SW480 (cell line): ENCODE data around the gene VLDLR.
A peak's percentile ranks its signal among the peaks of the same experiment; 100 is the strongest.

Source experiments
- DNase-seq: peaks from one replicate; pipeline ENCODE4 v3.0.0-alpha.2; 2016; ENCODE audit warnings: low spot score

VLDLR gene

DNA sequence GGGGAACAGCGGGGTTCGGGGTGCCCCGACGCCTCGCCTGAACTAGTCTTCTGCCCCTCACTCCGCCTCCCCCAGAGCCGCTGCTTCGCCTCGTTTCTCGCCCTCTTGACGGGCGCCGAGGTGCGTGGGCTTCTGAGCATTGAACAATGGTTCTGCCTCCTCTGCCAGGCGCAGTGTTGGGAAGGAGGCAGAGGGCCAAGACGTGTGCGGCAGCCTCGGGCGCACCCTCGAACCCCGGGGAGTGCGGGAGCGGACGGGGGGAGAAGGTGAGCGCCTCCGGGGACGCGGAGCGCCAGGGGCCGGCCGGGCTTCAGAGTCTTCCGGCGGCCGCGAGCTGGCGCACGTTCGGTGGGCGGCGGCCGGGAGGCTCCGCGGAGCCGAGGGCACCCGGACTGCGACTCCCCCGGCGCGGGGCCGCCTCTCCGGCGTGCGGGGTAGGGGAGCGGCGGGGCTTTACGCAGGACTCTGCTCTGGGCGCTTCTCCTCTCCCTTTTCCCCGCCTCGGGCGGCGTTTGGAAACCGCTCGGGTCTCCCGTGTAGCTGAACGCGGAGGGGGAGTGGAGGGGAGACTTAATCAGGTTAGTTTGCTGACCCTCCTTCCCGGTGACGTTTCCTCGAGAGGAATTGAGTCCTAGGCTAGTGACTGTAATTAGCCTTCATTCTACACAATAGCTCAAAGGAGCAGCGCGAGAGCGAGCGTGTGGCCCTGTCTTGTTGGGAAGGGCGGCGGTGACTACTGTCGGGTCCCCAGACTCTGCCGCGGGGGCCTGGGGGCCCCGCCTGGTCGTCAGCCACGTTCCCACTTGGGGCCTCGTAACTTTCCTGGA is 1.1 kb downstream of the VLDLR start:
- peak; percentile 15 for DNase-seq

- DNase-seq = no peak
Measured at GRCh38 chr9:2623288-2624050, 1.9 kb downstream of the VLDLR start.

DNA sequence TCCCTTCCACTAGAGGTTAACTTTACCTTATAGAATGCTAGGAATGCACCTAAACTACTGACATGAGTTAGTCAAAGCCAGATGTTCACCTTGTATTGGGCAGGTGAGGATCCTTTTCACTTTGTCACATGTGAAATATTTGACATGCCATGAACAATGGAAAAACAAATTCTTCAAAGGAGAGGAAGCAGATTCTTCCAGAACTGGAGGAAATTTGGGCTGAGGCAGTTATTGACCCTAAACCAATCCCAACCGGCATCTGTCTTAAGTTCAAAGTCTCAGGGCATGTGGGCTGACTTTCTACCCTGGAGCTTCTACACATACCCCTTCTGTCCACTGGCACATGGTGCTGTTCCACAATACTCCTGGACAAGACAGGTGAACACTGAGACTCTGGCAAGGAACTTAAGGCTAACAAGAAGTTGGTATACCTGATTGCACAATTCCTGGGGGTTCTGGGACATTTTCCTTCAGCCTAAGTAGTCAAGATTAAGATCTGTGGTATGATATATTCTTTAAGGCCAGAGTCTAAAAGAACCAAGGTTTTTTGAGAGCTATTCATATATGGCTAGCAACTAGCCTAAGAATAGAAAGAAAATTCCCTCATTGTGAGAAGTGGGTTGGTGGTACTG is 2.6 kb downstream of the VLDLR start:
- DNase-seq = no peak

DNA sequence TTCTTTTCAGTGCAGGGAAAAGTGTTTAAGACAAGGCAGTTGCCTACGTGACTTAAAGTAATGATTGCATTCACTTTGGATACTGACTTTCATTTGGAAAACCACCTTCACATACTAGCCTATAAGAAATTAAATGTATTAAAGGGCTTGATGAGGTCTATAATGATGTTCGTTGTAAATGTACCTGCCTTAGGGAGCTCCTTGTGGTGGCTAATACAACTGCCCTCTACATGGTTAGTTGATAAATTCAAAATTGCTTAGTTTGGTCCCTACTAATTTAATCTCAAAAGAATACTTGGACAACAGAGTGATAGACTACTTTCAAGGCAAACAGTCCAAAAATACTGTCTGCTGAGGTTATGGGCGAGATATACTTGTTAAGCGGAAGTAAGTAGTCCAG is 3.8 kb downstream of the VLDLR start:
- DNase-seq = no peak

GRCh38 chr9:2628919-2629318 is 7.3 kb downstream of the VLDLR start:
- DNase-seq = no peak

GRCh38 chr9:2630158-2630557 is 8.6 kb downstream of the VLDLR start:
- DNase-seq = no peak

- DNase-seq = no peak
Measured at GRCh38 chr9:2631263-2631662, 9.7 kb downstream of the VLDLR start.

- DNase-seq = no peak
Measured at GRCh38 chr9:2634153-2634552, 12.6 kb downstream of the VLDLR start.

- DNase-seq = no peak
Measured at GRCh38 chr9:2634818-2635217, 13.2 kb downstream of the VLDLR start.

DNA sequence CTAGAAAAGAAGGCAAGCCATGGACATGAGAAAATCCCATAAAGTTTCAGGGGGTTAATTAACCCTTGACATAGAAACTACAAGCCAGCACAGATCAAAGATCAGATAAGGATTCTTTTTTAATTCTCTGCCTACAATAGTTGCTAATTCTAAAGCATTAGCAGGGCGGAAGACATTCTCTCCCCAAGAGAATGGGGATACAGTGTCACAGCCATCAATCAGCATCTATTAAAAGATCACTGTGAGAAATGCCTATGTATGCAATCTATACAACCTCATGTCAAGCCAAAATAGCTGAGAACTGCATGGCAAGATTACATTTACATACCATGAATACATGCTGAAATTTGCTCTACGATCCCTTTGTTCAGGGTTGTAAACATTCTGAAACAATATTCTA is 14.3 kb downstream of the VLDLR start:
- DNase-seq = no peak

DNA sequence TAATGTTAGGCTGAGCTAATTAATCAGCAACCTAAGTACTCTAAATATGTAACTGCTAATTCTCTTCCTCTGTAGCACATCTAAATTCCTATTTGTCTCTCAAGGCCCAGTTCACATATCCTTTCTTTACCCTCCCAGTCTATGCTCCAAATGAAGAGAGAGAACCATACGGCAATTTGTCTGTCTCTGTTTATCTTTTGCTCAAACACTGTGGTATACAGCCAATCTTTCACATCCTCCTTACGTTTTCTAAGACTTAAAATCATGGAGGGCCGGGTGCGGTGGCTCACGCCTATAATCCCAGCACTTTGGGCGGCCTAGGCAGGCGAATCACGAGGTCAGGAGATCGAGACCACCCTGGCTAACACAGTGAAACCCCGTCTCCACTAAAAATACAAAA is 15.8 kb downstream of the VLDLR start:
- no peak for DNase-seq

DNA sequence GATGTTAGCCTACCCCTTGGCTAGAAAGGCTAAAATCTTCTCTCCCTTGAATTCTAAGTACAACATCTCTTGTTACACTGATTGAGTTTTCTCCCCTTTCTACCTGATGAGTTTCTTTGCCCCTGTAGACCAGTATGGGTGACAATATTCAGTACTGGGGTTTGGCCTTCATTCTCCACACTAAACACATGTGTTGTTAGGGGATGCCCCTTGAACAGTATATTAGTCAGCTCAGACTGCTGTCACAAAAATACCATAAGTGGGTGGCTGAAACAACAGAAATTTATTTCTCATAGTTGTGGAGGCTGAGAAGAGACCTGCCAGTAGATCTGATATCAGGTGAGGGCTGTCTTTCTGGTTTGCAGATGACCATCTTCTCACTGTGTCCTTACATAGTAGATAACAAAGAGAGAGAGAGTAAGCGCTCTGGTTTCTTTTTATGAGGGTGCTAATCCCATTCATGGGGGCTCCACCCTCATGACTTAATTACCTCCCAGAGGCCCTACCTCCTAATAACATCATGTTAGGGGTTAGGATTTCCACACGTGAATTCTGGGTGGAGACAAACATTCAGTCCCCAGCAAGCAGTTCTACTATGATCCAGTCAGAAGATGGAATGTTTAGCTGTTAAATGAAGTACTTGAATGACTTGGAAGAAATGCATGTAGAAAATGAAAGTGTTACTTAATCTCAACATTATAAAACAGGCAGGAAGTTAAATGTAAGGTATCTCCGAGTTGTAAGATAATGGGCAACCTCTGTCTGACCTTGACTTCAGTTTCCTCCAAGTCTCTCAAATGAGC is 17.5 kb downstream of the VLDLR start:
- no peak for DNase-seq

DNA sequence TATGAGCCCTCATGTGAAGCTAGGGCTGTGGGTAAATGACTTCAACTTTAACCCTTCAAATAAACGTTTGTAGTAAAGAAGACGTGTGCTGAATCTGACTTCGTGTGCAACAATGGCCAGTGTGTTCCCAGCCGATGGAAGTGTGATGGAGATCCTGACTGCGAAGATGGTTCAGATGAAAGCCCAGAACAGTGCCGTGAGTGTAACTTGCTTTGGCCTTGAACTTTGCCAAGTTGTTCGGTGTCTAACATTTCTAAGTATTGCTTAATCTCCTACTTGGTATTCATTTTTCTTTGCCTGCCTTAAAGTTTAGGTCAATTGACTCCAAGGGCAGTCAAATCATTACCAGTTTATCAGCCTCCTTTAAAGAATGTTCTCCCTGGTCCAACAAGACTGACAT is 18.2 kb downstream of the VLDLR start:
- DNase-seq = no peak

GRCh38 chr9:2640570-2640969 is 19.0 kb downstream of the VLDLR start:
- DNase-seq = no peak

GRCh38 chr9:2641033-2641432 is 19.4 kb downstream of the VLDLR start:
- no peak for DNase-seq

- no peak for DNase-seq
Measured at GRCh38 chr9:2642068-2642467, 20.5 kb downstream of the VLDLR start.

DNA sequence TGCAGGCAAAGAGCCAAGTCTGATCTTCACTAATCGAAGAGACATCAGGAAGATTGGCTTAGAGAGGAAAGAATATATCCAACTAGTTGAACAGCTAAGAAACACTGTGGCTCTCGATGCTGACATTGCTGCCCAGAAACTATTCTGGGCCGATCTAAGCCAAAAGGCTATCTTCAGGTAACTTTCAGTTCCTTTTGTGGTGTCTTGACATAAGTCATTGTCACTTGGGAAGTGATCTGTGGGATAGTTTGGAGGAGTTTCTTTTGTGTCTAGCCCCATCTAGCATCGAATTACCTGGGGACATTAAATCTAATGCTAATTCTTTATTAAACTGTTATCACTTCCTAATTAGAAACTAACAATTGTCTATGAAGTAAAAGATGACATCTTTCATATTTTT is 24.0 kb downstream of the VLDLR start:
- DNase-seq = no peak

DNA sequence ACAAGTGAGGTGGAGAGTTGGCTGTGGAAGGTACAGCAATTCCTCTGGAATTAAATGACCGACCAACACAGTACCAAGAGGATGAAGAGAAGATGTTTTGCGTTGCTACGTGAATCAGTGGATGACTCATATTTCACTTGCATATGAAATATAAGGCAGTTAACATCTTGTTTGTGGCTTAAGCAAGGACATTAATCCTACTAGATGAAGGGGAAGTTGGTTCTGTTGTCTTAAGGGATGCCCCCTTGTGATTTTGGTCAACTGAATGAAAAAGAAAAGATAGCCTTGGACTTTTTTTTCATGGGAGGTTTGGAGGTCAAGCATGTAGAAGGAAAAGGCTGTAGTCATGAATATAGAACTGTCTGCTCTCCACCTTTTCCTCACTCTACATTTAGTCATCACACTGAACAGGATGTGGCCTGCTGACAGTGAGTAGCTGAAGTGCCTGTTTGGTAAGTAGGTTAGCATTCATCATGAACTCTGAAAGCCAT is 33.9 kb downstream of the VLDLR start:
- no peak for DNase-seq

- DNase-seq = no peak
Measured at GRCh38 chr9:2657427-2657826, 35.8 kb downstream of the VLDLR start.

DNA sequence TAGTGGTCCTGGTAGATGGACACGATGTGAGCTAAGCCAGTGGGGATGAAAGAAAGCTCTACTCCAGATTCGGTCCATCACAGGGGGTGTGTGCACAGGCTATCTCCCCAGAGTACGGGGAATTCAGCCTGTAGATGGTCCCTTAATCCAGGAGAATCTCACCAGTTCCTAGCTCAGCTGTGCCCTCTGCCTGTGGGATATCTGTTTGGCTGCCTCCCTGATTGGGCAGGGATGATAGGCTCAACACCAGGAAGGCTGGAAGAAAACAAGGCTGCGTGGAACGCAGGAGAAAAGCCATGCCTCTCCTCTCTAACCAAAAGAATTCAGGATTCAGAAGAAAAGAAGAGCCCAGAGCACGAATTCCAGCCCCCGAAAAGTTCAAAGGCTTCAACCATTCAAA is 40.9 kb downstream of the VLDLR start:
- no peak for DNase-seq

DNA sequence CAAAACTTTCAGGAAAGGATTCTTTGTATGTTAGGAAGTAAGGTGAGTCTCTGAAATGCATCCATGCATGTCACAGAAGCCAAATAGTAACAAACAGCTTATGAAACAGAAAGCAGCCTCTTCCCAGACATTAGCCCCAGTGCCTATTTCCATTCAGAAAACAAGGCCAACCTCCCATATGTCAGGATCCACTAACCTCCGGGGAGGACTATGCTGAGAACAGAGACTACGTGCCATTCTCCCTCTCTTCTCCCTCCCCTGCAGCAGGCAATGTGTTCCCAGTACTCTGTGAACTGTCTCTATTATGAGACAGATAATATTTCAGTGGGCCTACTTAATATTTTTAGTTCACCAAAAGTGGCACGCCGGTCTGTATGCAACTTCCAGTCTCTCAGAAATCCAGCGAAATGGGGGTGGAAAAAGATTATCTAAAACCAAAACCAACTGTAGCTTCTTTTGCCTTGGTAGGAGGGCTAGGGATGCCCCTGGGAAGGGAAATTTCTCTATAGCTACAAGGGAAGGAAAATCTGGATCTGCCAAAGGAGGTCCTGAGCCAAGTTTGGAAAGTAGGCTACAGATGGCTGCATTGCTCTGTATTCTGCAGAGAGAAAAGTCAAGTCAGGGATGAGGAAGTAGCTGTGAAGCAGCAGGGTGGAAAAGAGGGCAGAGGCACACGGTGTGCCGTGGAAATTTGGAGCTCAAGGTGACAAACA is 42.0 kb downstream of the VLDLR start:
- DNase-seq = no peak
